Panc1 (cell line): Measurements from ENCODE around the gene GPR18. TPM values are rescaled to one million over a fixed set of nuclear protein-coding genes. Genes with fewer than 3 reads are reported as not detected.

Experiments used
- ATAC-seq: fragments of 200-7000 bp; cut with Tn5 transposase; 2 replicates; pipeline ENCODE4 v1.9.1; 2020; ENCODE audit warnings: mild to moderate bottlenecking, moderate library complexity
- BruUV-seq: library from RNA; stranded (reverse); fragments of 400-500 nt; replicated peaks from 2 replicates; lab custom pipeline; 2021; lab: Mats Ljungman, UMichigan
- CTCF ChIA-PET: fragments of 300-600 bp; sonication (Branson Sonifier 250); formaldehyde crosslinking; loops from one replicate; lab custom pipeline; 2022; ENCODE audit warnings: antibody characterized with exemption; lab: Charles Lee
- POLR2A ChIA-PET: fragments of 300-600 bp; sonication (Branson Sonifier 250); formaldehyde crosslinking; loops from one replicate; lab custom pipeline; 2022; ENCODE audit warnings: antibody characterized with exemption; lab: Charles Lee
- DNase-seq: peaks from one replicate; pipeline ENCODE4 v3.0.0-alpha.2; 2010; ENCODE audit warnings: low read depth, low spot score
- H3K27ac ChIP-seq: 2 replicates; pipeline ENCODE4 v1.5.1; 2011; ENCODE audit warnings: mild to moderate bottlenecking, low read length, inconsistent platforms
- H3K27me3 ChIP-seq: fragments of 200-500 bp; sonication (Bioruptor generic); 2 replicates; pipeline ENCODE4 v1.6.0; 2014; ENCODE audit warnings: low read length, inconsistent platforms; ENCODE audit not compliant: control insufficient read depth, insufficient read depth
- H3K36me3 ChIP-seq: fragments of 200-500 bp; sonication (Bioruptor generic); 2 replicates; pipeline ENCODE4 v1.5.1; 2014; ENCODE audit warnings: inconsistent platforms, mild to moderate bottlenecking, low read length, moderate library complexity; ENCODE audit not compliant: control insufficient read depth, insufficient read depth
- H3K4me1 ChIP-seq: 2 replicates; pipeline ENCODE4 v1.5.1; 2011; ENCODE audit warnings: inconsistent platforms, mild to moderate bottlenecking, low read length, moderate library complexity; ENCODE audit not compliant: control insufficient read depth, insufficient read depth
- H3K4me3 ChIP-seq, 2 experiments: 2 replicates each; pipeline ENCODE4 v1.5.1; 2011 to 2012; ENCODE audit warnings: low read depth in 2 of 2, low read length in 2 of 2, mild to moderate bottlenecking in 2 of 2, inconsistent platforms in 1 of 2, moderate library complexity in 1 of 2
- H3K9me3 ChIP-seq: fragments of 200-500 bp; sonication (Bioruptor generic); 2 replicates; pipeline ENCODE4 v1.5.1; 2014; ENCODE audit warnings: low read depth, mild to moderate bottlenecking, inconsistent platforms, low read length, moderate library complexity; ENCODE audit not compliant: control insufficient read depth, insufficient read depth
- CTCF ChIP-seq: fragments of 450-650 bp; IDR thresholded peaks from 2 replicates; pipeline ENCODE4 v1.5.1; 2017; ENCODE audit warnings: mild to moderate bottlenecking
- POLR2AphosphoS5 ChIP-seq: IDR thresholded peaks from 2 replicates; pipeline ENCODE4 v1.6.1; 2012; ENCODE audit warnings: mild to moderate bottlenecking, low read depth, low read length, moderate library complexity
- REST ChIP-seq, 2 experiments: IDR thresholded peaks; 2 replicates each; pipeline ENCODE4 v1.6.1; 2011 to 2012; ENCODE audit warnings: low read depth in 2 of 2, control low read depth in 1 of 2, low read length in 1 of 2, mild to moderate bottlenecking in 1 of 2, moderate library complexity in 1 of 2; ENCODE audit not compliant: insufficient read depth in 1 of 2
- SIN3A ChIP-seq: IDR thresholded peaks from 2 replicates; pipeline ENCODE4 v1.6.1; 2012; ENCODE audit warnings: low read depth, mild to moderate bottlenecking, low read length, moderate library complexity, borderline replicate concordance; ENCODE audit not compliant: insufficient read depth
- TCF7L2 ChIP-seq: IDR thresholded peaks from 2 replicates; pipeline ENCODE4 v1.6.1; 2011; ENCODE audit warnings: mild to moderate bottlenecking, low read depth, low read length, inconsistent platforms
- in situ Hi-C: cut with HindIII; loops from 2 replicates; pipeline ENCODE4 v1.10.0; 2016; ENCODE audit warnings: low sequenced_read_pairs, low pct_unique_long_range_greater_than_20kb
- intact Hi-C: fragments of 100-400 bp; cut with micrococcal nuclease; formaldehyde crosslinking; loops from one replicate; pipeline ENCODE4 v1.10.0; 2022; ENCODE audit not compliant: unreplicated experiment
- total RNA-seq: library from RNA; stranded (reverse); gene quantifications from one replicate; pipeline ENCODE4 v1.2.1, GENCODE V29; 2021; ENCODE audit not compliant: unreplicated experiment

Gene GPR18
- total RNA-seq, 1 experiment from 2014 or later, result not detected

- Histone ChIP-seq H3K9me3 (no peaks in the 10 kb centered on the region), H3K4me1 (no peaks in the 10 kb centered on the region), H3K27ac (no peak overlapping the region), H3K36me3 (no peaks in the 10 kb centered on the region; the same call in 1 of the 2 replicates), H3K4me3 (no peak overlapping the region), H3K27me3 (no peaks in the 10 kb centered on the region)
- no TSS peak for BruUV-seq
- CTCF ChIA-PET, result no interaction called here
- TF ChIP-seq CTCF (no peak), POLR2AphosphoS5 (no peak), TCF7L2 (no peak), REST (IDR thresholded peaks at IDR 0.05; ENCODE audit: insufficient read depth in 1 of 2, low read depth in 2 of 2, low read length in 1 of 2) (no peak), SIN3A (no peak)
- DNase-seq (no peak), ATAC-seq (no peak)
- POLR2A ChIA-PET, result interaction anchor here (0.5 kb wide), 1 partner anchor 8 kb away, joined by 3 read pairs; no protein-coding TSS in a partner anchor
- in situ Hi-C loops (no loop called here), intact Hi-C loops (no loop called here)
Observed at GRCh38 chr13:99260216-99260615, 2.0 kb upstream of the GPR18 start.

GRCh38 chr13:99258946-99259345 is 767 bp upstream of the GPR18 start:
- no peak for TF ChIP-seq TCF7L2
- TF ChIP-seq POLR2AphosphoS5, result no peak
- TF ChIP-seq SIN3A, result no peak
- TF ChIP-seq REST (IDR thresholded peaks at IDR 0.05; ENCODE audit: insufficient read depth in 1 of 2, low read depth in 2 of 2, low read length in 1 of 2), result no peak
- TF ChIP-seq CTCF, result no peak
- CTCF ChIA-PET, result no interaction called here
- no TSS peak for BruUV-seq
- in situ Hi-C loops, result no loop called here
- Histone ChIP-seq H3K4me1 (no peaks in the 10 kb centered on the region), H3K27me3 (no peaks in the 10 kb centered on the region), H3K9me3 (no peaks in the 10 kb centered on the region), H3K4me3 (no peak overlapping the region), H3K27ac (no peak overlapping the region), H3K36me3 (no peaks in the 10 kb centered on the region; the same call in 1 of the 2 replicates)
- intact Hi-C loops, result no loop called here
- ATAC-seq (no peak), DNase-seq (no peak)
- POLR2A ChIA-PET, result no interaction called here
